ENCODE results near the gene CDCA5. TPM values are rescaled to one million over a fixed set of nuclear protein-coding genes. Genes with fewer than 3 reads are reported as not detected.

CDCA5 gene, protein sequence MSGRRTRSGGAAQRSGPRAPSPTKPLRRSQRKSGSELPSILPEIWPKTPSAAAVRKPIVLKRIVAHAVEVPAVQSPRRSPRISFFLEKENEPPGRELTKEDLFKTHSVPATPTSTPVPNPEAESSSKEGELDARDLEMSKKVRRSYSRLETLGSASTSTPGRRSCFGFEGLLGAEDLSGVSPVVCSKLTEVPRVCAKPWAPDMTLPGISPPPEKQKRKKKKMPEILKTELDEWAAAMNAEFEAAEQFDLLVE
- 9.5 and 15.1 TPM in 2 replicates for total RNA-seq

DNA sequence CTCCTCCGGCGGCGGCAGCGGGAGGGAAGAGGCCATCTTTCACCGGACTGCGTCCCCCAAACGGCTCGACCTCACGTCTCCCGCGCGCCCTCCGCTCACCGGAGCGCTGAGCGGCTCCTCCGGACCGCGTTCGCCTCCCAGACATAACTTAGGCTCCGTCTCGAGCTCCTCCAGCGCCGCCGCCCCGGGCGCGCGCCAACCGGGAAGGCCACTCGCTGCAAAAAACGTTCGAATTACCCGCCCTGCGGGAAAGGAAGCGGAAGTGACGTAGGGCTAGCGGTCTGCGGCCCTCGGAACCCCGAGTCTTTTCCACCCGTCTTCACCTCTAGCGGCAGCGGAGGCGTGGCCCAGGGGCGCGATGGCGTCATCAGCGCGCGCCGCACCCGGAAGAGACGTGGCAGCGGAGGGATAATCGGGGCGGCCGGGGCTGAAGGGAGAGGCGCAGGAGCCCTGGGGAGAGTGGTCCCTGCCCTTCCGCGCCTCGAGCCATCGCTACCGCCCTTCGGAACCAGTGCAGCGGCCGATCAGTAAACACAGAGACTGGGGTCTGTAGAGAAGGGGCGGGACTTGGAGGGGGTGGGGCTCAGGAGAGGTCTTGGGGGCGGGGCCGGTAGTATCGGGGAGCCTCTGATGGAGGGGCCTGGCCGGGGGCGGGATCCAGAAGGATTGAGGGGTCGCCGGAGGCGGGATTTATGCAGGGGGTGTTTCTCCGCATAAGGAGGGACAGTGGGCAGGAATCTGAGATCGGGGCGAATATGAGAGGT, at the start of gene CDCA5, which contains the start of gene ZFPL1:
CDCA5 (minus strand) TSS at position 207 of the 764 bp plus-strand sequence; CDS start at position 145, 62 bp downstream.
ZFPL1 (plus strand) TSS at position 389 of the 764 bp plus-strand sequence. CDS start 477 bp downstream, outside the sequence.

DNA sequence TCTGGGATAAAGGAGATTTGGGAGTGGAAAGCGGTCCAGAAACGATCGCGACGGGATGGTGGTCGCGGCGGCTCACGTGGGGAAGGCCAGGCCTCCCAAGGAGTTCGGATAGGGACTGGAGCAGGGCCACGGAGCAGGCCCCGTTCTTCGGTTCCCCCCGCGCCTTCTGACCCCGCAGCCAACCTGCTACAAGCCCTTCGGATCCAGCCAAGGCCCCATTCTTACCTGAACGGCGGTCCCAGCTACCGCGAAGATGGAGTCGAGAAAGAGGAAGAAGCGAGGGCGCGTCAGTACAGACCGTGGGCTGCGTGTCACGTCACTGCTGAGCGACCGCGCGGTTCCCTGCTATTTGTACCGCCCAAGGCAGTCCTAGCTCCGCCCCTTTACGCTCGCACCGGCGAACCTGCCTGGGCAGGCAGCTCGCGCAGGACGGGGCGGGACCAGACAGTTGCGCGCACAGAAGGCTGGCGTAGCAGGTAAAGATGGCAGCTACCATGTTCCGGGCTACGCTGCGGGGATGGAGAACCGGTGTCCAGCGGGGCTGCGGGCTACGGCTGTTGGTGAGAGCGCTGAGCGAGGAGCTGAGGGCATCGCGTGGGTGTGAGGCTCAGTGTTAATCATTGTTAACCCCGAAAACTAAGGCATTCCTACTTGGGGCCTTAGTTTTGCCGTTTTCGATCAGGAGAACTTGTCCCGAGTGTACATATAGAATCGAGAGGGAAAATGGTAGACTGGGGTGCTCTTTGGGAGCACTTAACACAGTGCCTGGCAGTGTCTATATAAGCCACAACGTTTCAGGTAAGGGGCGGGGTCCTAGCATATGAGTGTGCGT, 38.2 kb upstream of the CDCA5 start, which contains the start of the genes FAU and MRPL49:
FAU (minus strand) TSS at position 270 of the 832 bp plus-strand sequence. CDS start 321 bp downstream, outside the sequence.
MRPL49 (plus strand) TSS at position 457 of the 832 bp plus-strand sequence; CDS start at position 483, 26 bp downstream.

DNA sequence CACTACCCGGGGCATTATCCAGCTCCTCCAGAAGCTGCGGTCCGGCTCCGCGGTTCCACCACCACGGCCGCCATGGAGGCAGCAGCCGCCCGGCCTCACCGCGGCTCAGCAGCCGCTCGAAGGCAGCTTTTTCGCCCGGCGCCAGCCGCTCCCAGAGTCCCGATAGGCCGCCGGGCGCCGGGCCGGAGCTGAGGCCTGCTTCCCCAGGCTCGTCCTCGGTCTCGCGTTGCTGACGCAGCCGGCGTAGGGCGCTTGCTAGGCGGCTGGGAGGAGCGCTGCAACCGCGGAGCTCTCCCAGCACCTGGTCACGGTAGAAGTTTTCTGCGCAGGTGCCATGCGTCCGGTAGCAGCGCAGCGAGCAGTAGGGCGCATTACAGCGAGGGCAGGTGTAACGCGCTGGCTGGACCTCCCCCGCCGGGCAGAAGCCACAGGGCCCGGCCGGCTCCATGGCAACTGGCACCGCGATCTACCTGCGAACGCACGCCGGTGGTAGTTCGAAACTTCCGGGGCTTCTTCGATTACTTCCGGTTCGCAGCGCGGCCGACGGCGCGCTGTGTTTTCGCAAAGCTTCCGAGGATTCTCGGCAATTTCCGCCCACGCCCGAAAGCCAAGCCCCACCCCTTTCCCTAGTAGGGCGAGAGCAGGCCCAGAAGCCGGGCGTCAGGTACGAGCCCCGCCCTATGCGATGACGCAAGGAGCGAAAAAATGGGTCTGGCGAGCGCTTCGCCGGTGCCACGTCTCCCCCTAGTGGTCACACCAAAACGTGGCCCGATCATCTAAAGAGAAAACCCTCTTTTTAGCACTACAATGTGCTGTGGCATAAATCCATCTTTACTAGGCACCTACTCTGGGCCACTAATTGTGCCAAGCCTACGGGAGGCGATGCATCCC, 33.6 kb upstream of the CDCA5 start, which contains the start of gene ZNHIT2:
ZNHIT2 (minus strand) TSS at position 496 of the 891 bp plus-strand sequence; CDS start at position 448, 48 bp downstream.

DNA sequence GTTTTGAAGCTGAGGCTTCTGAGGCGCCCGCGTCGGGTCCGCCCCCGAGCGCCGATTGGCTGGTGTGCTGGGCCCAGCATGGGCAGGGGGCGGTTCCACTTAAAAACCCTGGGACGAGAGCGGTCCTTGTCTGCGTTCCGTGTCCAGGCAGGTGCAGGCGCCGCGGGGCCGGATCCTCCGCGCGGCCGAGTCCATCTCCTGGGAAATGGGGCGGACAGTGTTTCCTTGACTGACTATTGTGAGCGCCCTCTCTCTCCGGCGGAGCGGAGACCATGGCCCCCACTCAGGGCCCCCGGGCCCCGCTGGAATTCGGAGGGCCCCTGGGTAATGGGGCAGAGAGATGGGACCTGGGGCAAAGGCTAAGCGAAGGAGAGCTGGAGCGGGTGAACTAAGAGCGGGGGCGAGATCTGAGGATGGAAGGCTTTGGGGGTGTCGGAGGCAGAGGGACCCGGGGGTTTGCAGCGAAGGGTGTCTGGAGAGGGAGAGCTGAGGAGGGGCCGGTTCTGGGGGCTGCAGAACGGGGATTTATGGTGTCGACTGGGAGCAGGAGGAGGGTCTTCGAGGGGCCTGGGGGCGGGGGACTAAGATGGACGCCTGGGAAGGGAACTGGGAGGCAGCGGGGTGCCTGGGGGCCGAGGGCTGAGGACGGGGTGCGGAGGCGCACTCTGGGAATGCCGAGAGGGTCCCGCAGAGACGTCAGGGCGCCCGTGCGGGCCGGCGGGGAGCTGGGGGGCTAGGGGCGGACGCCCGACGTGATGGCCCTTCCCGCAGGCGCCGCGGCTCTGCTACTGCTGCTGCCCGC, 28.1 kb upstream of the CDCA5 start, which contains the start of gene TM7SF2:
TM7SF2 (plus strand) TSS at position 129 of the 802 bp plus-strand sequence; CDS start at position 273, 144 bp downstream.

DNA sequence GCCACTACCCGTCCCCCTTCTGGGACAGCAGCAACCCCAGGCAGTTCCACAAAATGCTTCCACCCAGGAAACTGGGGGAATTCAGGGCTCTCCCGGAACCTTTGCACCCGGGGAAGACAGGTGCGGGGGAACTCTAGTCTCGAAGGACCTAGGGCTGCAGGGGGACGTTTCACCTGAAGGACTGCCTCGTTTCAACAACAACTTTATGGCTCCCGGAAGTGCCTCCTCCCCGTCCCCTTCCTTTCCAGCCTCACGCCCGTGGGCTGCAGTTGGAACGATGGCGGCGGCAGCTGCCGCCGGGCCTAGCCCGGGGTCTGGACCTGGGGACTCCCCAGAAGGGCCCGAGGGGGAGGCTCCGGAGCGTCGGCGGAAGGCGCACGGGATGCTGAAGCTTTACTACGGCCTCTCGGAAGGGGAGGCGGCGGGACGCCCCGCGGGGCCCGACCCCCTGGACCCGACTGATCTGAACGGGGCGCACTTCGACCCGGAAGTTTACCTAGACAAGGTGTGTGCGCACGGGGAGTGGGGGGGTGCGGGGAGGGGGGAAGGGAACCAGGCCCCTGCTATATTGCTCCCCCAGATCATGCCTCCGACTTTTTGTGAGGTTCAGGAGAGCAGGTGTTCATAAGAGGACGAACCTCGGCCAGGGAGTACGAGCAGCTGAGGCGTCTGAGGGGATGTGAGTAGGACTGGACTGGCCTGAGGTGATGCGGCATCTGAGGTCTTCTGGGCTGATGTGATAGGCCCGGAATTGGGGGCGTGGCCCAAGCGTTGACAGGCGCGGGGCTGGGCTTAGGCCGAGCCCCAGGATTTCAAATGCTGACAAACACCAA, 12.3 kb upstream of the CDCA5 start, which contains the start of gene VPS51:
VPS51 (plus strand) TSS at position 241 of the 833 bp plus-strand sequence; CDS start at position 278, 37 bp downstream.

DNA sequence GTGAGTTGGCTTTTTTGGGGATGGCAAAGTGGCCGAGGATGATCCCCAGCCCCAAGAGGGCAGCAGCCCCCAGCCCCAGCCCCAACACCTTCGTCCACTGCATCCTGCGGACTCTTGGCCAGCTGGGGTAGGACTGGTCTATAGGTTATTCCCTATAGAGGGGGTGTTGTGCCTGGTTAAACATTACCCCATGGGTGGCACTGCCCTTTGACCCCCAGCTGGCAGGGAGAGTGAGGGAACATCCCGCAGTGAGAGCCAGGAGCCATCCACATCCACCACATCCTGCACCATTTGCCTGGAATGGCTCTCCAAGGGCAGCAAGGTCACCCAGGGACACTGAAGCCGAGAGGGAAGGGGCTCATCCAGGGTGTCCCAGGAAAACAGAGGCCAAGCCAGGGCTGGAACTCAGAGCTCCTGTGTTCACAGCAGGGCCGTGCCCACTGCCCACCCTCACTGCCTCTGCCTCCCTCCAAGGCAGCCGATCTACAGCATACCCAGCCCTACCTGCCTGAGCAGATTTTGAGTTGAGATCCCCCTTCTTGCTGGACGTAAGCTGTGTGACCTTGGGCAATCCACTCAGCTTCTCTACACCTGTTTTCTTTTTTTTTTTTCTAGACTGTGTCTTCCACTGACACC, 25.3 kb downstream of the CDCA5 start, which contains the start of gene NAALADL1:
NAALADL1 (minus strand) TSS at position 135 of the 636 bp plus-strand sequence; CDS start at position 103, 32 bp downstream.

DNA sequence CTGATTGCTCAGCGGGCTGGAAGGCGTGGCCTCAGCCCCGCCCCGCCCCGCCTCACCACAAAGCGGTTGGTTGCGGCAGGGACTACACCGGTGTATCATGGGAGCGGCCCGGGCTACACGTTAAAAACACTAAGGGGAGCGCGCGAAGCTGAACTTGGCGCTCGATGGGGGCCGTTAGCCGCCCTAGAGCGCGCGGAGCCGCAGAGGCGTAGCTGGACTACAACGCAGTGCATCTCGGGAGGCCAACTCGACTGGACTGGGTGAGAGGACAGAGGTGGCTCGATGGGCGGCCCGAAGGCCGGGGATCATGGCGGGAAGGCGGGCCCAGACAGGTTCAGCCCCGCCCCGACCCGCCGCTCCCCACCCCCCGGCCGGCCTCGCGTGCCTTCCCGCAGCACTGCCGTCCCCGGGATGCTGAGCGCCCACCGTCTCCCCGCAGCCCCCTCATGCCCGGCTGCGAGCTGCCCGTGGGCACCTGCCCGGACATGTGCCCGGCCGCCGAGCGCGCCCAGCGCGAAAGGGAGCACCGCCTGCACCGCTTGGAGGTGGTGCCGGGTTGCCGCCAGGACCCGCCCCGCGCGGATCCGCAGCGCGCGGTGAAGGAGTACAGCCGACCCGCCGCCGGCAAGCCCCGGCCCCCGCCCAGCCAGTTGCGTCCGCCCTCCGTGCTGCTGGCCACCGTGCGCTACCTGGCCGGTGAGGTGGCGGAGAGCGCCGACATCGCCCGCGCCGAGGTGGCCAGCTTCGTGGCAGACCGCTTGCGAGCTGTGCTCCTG, 42.8 kb downstream of the CDCA5 start, which contains the start of gene SAC3D1:
SAC3D1 (plus strand) TSS at position 364 of the 776 bp plus-strand sequence; CDS start at position 447, 83 bp downstream.

Small RNAs within 50 kb of the gene (small RNA-seq; reads per million reads assigned to genes)
- not detected for gene SNX15

Other genes starting within 250 kb of the CDCA5 start
- gene CDC42BPG, start 239.4 kb downstream of the CDCA5 start, total RNA-seq: 0.33 and 0.38 TPM in 2 replicates
- gene EHD1, start 205.4 kb downstream of the CDCA5 start, total RNA-seq: 97.7 and 129 TPM in 2 replicates
- 19.1 and 19.3 TPM in 2 replicates for gene ATG2A, start 166.8 kb downstream of the CDCA5 start, total RNA-seq
- 10.8 and 12.4 TPM in 2 replicates for gene PPP2R5B, start 159.4 kb downstream of the CDCA5 start, total RNA-seq
- not detected in 2 replicates for gene GPHA2, start 148.1 kb downstream of the CDCA5 start, total RNA-seq
- not detected in 2 replicates for gene MAJIN, start 111.9 kb downstream of the CDCA5 start, total RNA-seq
- 0.38 and 0.98 TPM in 2 replicates for gene BATF2, start 87.1 kb downstream of the CDCA5 start, total RNA-seq
- 97.8 and 115 TPM in 2 replicates for gene ARL2, start 69.9 kb downstream of the CDCA5 start, total RNA-seq
- 11.4 and 13.7 TPM in 2 replicates for gene SNX15, start 56.6 kb downstream of the CDCA5 start, total RNA-seq
- gene SAC3D1, start 42.8 kb downstream of the CDCA5 start, total RNA-seq: 9.3 and 12.4 TPM in 2 replicates
- gene NAALADL1, start 25.5 kb downstream of the CDCA5 start, total RNA-seq: 5.5 and 7.2 TPM in 2 replicates
- gene ZFPL1, start 182 bp upstream of the CDCA5 start, total RNA-seq: 39.3 and 45.1 TPM in 2 replicates
- gene VPS51, start 12.2 kb upstream of the CDCA5 start, total RNA-seq: 204 and 261 TPM in 2 replicates
- gene TM7SF2, start 27.8 kb upstream of the CDCA5 start, total RNA-seq: 16.9 and 20.6 TPM in 2 replicates
- 8.0 and 11.4 TPM in 2 replicates for gene ZNHIT2, start 33.7 kb upstream of the CDCA5 start, total RNA-seq
- 163 and 171 TPM in 2 replicates for gene FAU, start 38.1 kb upstream of the CDCA5 start, total RNA-seq
- 54.5 and 58.6 TPM in 2 replicates for gene MRPL49, start 38.3 kb upstream of the CDCA5 start, total RNA-seq
- 9.8 and 21.8 TPM in 2 replicates for gene SYVN1, start 50.5 kb upstream of the CDCA5 start, total RNA-seq
- gene SPDYC, start 86.2 kb upstream of the CDCA5 start, total RNA-seq: not detected in 2 replicates
- 173 and 196 TPM in 2 replicates for gene CAPN1, start 97.9 kb upstream of the CDCA5 start, total RNA-seq
- gene POLA2, start 177.9 kb upstream of the CDCA5 start, total RNA-seq: 11.3 and 13.4 TPM in 2 replicates
- 30.0 and 31.0 TPM in 2 replicates for gene CDC42EP2, start 230.8 kb upstream of the CDCA5 start, total RNA-seq
- gene DPF2, start 249.8 kb upstream of the CDCA5 start, total RNA-seq: 56.8 and 57.1 TPM in 2 replicates

Measured in vein endothelial cell (primary cell).